IPS-20b (cell line): ENCODE data around the gene IPCEF1.

Experiments used
- H3K27ac ChIP-seq: one replicate; pipeline ENCODE4 v1.5.1; 2013; ENCODE audit warnings: low read length
- H3K27me3 ChIP-seq: 2 replicates; pipeline ENCODE4 v1.6.1; 2013; ENCODE audit warnings: mild to moderate bottlenecking, low read length, inconsistent platforms; ENCODE audit not compliant: insufficient read depth
- H3K36me3 ChIP-seq: 2 replicates; pipeline ENCODE4 v1.6.1; 2013; ENCODE audit warnings: low read depth, mild to moderate bottlenecking, inconsistent platforms, low read length, moderate library complexity; ENCODE audit not compliant: insufficient read depth
- H3K4me1 ChIP-seq: 2 replicates; pipeline ENCODE4 v1.6.1; 2013; ENCODE audit warnings: mild to moderate bottlenecking, control low read depth, inconsistent platforms, low read length, moderate library complexity; ENCODE audit not compliant: insufficient read depth
- H3K4me3 ChIP-seq: 2 replicates; pipeline ENCODE4 v1.5.1; 2013; ENCODE audit warnings: mild to moderate bottlenecking, low read length, inconsistent platforms
- H3K9ac ChIP-seq: 2 replicates; pipeline ENCODE4 v1.6.1; 2013; ENCODE audit warnings: low read depth, mild to moderate bottlenecking, inconsistent platforms, low read length, moderate library complexity
- H3K9me3 ChIP-seq: 2 replicates; pipeline ENCODE4 v1.6.1; 2013; ENCODE audit warnings: mild to moderate bottlenecking, low read depth, low read length, inconsistent platforms; ENCODE audit not compliant: insufficient read depth

Gene IPCEF1

GRCh38 chr6:154284313-154284853 is 72.2 kb downstream of the IPCEF1 start:
- Histone ChIP-seq H3K27me3 (no peaks in the 10 kb centered on the region), H3K4me3 (no peak overlapping the region), H3K27ac (no peak overlapping the region), H3K4me1 (no peaks in the 10 kb centered on the region), H3K36me3 (no peaks in the 10 kb centered on the region), H3K9me3 (no peaks in the 10 kb centered on the region), H3K9ac (no peak overlapping the region)

- Histone ChIP-seq H3K9ac (no peak overlapping the region), H3K9me3 (no peaks in the 10 kb centered on the region), H3K27ac (no peak overlapping the region), H3K27me3 (no peaks in the 10 kb centered on the region), H3K4me3 (no peak overlapping the region), H3K4me1 (no peaks in the 10 kb centered on the region), H3K36me3 (no peaks in the 10 kb centered on the region)
Measured at GRCh38 chr6:154280521-154280920, 76.1 kb downstream of the IPCEF1 start.

GRCh38 chr6:154277629-154278017 is 79.0 kb downstream of the IPCEF1 start:
- Histone ChIP-seq H3K4me3 (no peak overlapping the region), H3K9me3 (no peaks in the 10 kb centered on the region), H3K27me3 (no peaks in the 10 kb centered on the region), H3K9ac (no peak overlapping the region), H3K36me3 (no peaks in the 10 kb centered on the region), H3K27ac (no peak overlapping the region), H3K4me1 (no peaks in the 10 kb centered on the region)

- no peaks in the 10 kb centered on the region for H3K9me3 ChIP-seq
- H3K36me3 ChIP-seq: no peaks in the 10 kb centered on the region
- no peaks in the 10 kb centered on the region for H3K27me3 ChIP-seq
- no peak overlapping the region for H3K27ac ChIP-seq
- H3K9ac ChIP-seq: no peak overlapping the region
- H3K4me3 ChIP-seq: no peak overlapping the region
- H3K4me1 ChIP-seq: no peaks in the 10 kb centered on the region
Measured at GRCh38 chr6:154276810-154277628, 79.6 kb downstream of the IPCEF1 start.

- H3K9ac ChIP-seq: no peak overlapping the region
- no peaks in the 10 kb centered on the region for H3K27me3 ChIP-seq
- no peaks in the 10 kb centered on the region for H3K9me3 ChIP-seq
- H3K36me3 ChIP-seq: no peaks in the 10 kb centered on the region
- H3K4me1 ChIP-seq: no peaks in the 10 kb centered on the region
- H3K27ac ChIP-seq: no peak overlapping the region
- no peak overlapping the region for H3K4me3 ChIP-seq
Measured at GRCh38 chr6:154274168-154274567, 82.4 kb downstream of the IPCEF1 start.

- Histone ChIP-seq H3K36me3 (no peaks in the 10 kb centered on the region), H3K9me3 (no peaks in the 10 kb centered on the region), H3K27me3 (no peaks in the 10 kb centered on the region), H3K4me1 (no peaks in the 10 kb centered on the region), H3K4me3 (no peak overlapping the region), H3K27ac (no peak overlapping the region), H3K9ac (no peak overlapping the region)
Measured at GRCh38 chr6:154268486-154268885, 88.1 kb downstream of the IPCEF1 start.

GRCh38 chr6:154267508-154268106 is 89.0 kb downstream of the IPCEF1 start:
- Histone ChIP-seq H3K27ac (no peak overlapping the region), H3K36me3 (no peaks in the 10 kb centered on the region), H3K9me3 (no peaks in the 10 kb centered on the region), H3K9ac (no peak overlapping the region), H3K4me1 (no peaks in the 10 kb centered on the region), H3K27me3 (no peaks in the 10 kb centered on the region), H3K4me3 (no peak overlapping the region)

- no peaks in the 10 kb centered on the region for H3K9me3 ChIP-seq
- H3K36me3 ChIP-seq: no peaks in the 10 kb centered on the region
- H3K27me3 ChIP-seq: no peaks in the 10 kb centered on the region
- H3K9ac ChIP-seq: no peak overlapping the region
- no peak overlapping the region for H3K27ac ChIP-seq
- no peaks in the 10 kb centered on the region for H3K4me1 ChIP-seq
- no peak overlapping the region for H3K4me3 ChIP-seq
Measured at GRCh38 chr6:154266560-154267099, 90.0 kb downstream of the IPCEF1 start.

GRCh38 chr6:154261688-154262397 is 94.8 kb downstream of the IPCEF1 start:
- Histone ChIP-seq H3K4me1 (no peaks in the 10 kb centered on the region), H3K27me3 (no peaks in the 10 kb centered on the region), H3K27ac (no peak overlapping the region), H3K36me3 (no peaks in the 10 kb centered on the region), H3K9me3 (no peaks in the 10 kb centered on the region), H3K9ac (no peak overlapping the region), H3K4me3 (no peak overlapping the region)

GRCh38 chr6:154258064-154258757 is 98.4 kb downstream of the IPCEF1 start:
- Histone ChIP-seq H3K27me3 (no peaks in the 10 kb centered on the region), H3K4me1 (no peaks in the 10 kb centered on the region), H3K4me3 (no peak overlapping the region), H3K36me3 (no peaks in the 10 kb centered on the region), H3K27ac (no peak overlapping the region), H3K9ac (no peak overlapping the region), H3K9me3 (no peaks in the 10 kb centered on the region)

GRCh38 chr6:154257067-154257466 is 99.5 kb downstream of the IPCEF1 start:
- no peaks in the 10 kb centered on the region for H3K4me1 ChIP-seq
- H3K27me3 ChIP-seq: no peaks in the 10 kb centered on the region
- no peaks in the 10 kb centered on the region for H3K9me3 ChIP-seq
- no peak overlapping the region for H3K9ac ChIP-seq
- no peaks in the 10 kb centered on the region for H3K36me3 ChIP-seq
- H3K4me3 ChIP-seq: no peak overlapping the region
- no peak overlapping the region for H3K27ac ChIP-seq
